ENCODE measurements around the gene LYRM1.

The LYRM1 gene

DNA sequence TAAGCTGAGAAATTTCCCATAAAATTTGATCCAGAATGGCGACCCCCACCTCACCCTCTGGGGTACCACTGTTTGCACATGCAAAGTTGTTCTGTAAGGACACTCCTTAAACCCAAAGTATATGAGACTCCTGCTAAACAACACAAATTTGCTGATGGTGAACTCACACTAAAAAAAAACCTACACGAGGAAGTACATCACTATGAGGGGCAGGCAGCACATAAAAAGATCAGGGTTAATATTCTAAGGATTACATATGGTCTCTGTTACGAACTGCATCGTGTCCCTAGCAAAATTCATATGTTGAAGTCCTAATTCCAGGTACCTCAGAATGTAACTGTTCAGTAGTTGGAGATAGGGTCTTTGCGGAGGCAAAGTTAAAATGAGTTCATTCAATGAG is 60.3 kb downstream of the LYRM1 start:
- Histone ChIP-seq H3K4me3 (ENCODE audit: low read depth, low read length, poor library complexity, severe bottlenecking) (no peak overlapping the region), H3K27me3 (ENCODE audit: insufficient read depth, low read length) (no peaks in the 10 kb centered on the region), H3F3A (ENCODE audit: insufficient read depth, low read length) (no peaks in the 10 kb centered on the region), H3K9me3 (ENCODE audit: low read length) (no peaks in the 10 kb centered on the region), H3K4me1 (ENCODE audit: insufficient read depth, low read length, severe bottlenecking) (no peaks in the 10 kb centered on the region), H4K20me1 (ENCODE audit: insufficient read depth, low read length) (no peaks in the 10 kb centered on the region), H3K36me3 (ENCODE audit: insufficient read depth, low read length) (no peaks in the 10 kb centered on the region), H3K9ac (ENCODE audit: low read length) (no peak overlapping the region), H3K79me2 (ENCODE audit: insufficient read depth, low read length) (no peaks in the 10 kb centered on the region), H3K4me2 (ENCODE audit: low read length) (no peak overlapping the region), H3K9me2 (ENCODE audit: low read depth, low read length) (no peaks in the 10 kb centered on the region), H2AFZ (ENCODE audit: low read length) (no peak overlapping the region), H3K27ac (ENCODE audit: low read depth, low read length, poor library complexity, severe bottlenecking) (no peak overlapping the region)
- TF ChIP-seq, protein P1, sequence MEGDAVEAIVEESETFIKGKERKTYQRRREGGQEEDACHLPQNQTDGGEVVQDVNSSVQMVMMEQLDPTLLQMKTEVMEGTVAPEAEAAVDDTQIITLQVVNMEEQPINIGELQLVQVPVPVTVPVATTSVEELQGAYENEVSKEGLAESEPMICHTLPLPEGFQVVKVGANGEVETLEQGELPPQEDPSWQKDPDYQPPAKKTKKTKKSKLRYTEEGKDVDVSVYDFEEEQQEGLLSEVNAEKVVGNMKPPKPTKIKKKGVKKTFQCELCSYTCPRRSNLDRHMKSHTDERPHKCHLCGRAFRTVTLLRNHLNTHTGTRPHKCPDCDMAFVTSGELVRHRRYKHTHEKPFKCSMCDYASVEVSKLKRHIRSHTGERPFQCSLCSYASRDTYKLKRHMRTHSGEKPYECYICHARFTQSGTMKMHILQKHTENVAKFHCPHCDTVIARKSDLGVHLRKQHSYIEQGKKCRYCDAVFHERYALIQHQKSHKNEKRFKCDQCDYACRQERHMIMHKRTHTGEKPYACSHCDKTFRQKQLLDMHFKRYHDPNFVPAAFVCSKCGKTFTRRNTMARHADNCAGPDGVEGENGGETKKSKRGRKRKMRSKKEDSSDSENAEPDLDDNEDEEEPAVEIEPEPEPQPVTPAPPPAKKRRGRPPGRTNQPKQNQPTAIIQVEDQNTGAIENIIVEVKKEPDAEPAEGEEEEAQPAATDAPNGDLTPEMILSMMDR (IDR thresholded peaks at IDR 0.05; ENCODE audit: low read length), result no peak
- no peak for TF ChIP-seq EZH2 (IDR thresholded peaks at IDR 0.05; ENCODE audit: borderline replicate concordance, low read length)

DNA sequence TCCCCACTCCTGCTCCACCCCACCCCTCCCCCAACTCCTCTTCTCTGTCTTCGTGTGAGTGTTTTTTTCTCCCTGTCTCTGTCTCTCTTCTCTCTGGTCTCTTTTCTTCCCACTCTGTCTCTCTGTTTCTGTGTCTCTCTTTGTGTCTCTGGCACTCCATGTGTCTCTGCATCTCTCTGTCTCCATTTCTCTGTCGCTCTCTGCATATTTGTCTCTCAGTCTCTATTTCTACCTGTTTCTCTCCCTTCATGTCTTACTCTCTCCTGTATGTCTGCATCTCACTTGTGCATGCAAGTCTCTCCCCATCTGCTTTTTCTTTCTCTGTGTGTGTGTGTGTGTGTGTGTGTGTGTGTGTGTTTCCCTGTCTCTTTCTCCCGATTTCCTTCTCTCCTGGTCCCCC is 68.2 kb downstream of the LYRM1 start:
- no peak for TF ChIP-seq EZH2 (IDR thresholded peaks at IDR 0.05; ENCODE audit: borderline replicate concordance, low read length)
- TF ChIP-seq, protein P1 (IDR thresholded peaks at IDR 0.05; ENCODE audit: low read length), result no peak
- H3K4me2 ChIP-seq (ENCODE audit: low read length), result no peak overlapping the region
- H3K9me3 ChIP-seq (ENCODE audit: low read length), result no peaks in the 10 kb centered on the region
- no peaks in the 10 kb centered on the region for H3K4me1 ChIP-seq (ENCODE audit: insufficient read depth, low read length, severe bottlenecking)
- no peaks in the 10 kb centered on the region for H3K36me3 ChIP-seq (ENCODE audit: insufficient read depth, low read length)
- H3K9ac ChIP-seq (ENCODE audit: low read length), result no peak overlapping the region
- H3K9me2 ChIP-seq (ENCODE audit: low read depth, low read length), result no peaks in the 10 kb centered on the region
- H3F3A ChIP-seq (ENCODE audit: insufficient read depth, low read length), result no peaks in the 10 kb centered on the region
- H3K27ac ChIP-seq (ENCODE audit: low read depth, low read length, poor library complexity, severe bottlenecking), result no peak overlapping the region
- H3K79me2 ChIP-seq (ENCODE audit: insufficient read depth, low read length), result no peaks in the 10 kb centered on the region
- H4K20me1 ChIP-seq (ENCODE audit: insufficient read depth, low read length), result no peaks in the 10 kb centered on the region
- 0 out of 2 replicates have a peak, but pooled peaks cover 3% of the 10 kb centered on the region for H3K27me3 ChIP-seq (ENCODE audit: insufficient read depth, low read length)
- no peak overlapping the region for H3K4me3 ChIP-seq (ENCODE audit: low read depth, low read length, poor library complexity, severe bottlenecking)
- no peak overlapping the region for H2AFZ ChIP-seq (ENCODE audit: low read length)

DNA sequence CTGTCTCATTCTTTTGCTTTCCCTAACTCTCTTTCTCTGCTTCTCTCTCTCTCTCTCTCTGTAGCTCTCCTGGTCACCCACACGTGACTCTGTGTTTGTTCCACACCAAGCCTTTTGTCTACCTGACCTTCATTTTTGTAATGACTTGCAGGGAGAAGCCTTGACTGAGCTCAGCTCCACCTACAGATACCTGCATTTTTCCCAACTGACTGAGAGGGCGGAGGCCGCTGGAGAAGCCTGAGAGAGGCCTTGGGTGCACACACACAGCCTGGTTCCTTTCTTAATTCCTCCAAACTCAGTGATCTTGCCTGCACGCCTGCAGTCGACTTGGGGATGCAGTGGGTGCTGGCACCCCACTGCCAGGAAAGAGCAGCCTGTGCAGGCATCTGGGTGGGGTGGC is 68.8 kb downstream of the LYRM1 start:
- no peaks in the 10 kb centered on the region for H3K9me3 ChIP-seq (ENCODE audit: low read length)
- H3K4me1 ChIP-seq (ENCODE audit: insufficient read depth, low read length, severe bottlenecking), result no peaks in the 10 kb centered on the region
- no peaks in the 10 kb centered on the region for H4K20me1 ChIP-seq (ENCODE audit: insufficient read depth, low read length)

More for the DNA sequence above, 68.8 kb downstream of the LYRM1 start:
- Histone ChIP-seq H3K27me3 (ENCODE audit: insufficient read depth, low read length) (0 out of 2 replicates have a peak, but pooled peaks cover 3% of the 10 kb centered on the region), H3K9me2 (ENCODE audit: low read depth, low read length) (no peaks in the 10 kb centered on the region), H2AFZ (ENCODE audit: low read length) (no peak overlapping the region), H3K4me3 (ENCODE audit: low read depth, low read length, poor library complexity, severe bottlenecking) (no peak overlapping the region), H3K4me2 (ENCODE audit: low read length) (no peak overlapping the region), H3K79me2 (ENCODE audit: insufficient read depth, low read length) (no peaks in the 10 kb centered on the region), H3K9ac (ENCODE audit: low read length) (no peak overlapping the region), H3K36me3 (ENCODE audit: insufficient read depth, low read length) (no peaks in the 10 kb centered on the region), H3F3A (ENCODE audit: insufficient read depth, low read length) (no peaks in the 10 kb centered on the region), H3K27ac (ENCODE audit: low read depth, low read length, poor library complexity, severe bottlenecking) (no peak overlapping the region)
- TF ChIP-seq, protein P1 (IDR thresholded peaks at IDR 0.05; ENCODE audit: low read length), result no peak
- no peak for TF ChIP-seq EZH2 (IDR thresholded peaks at IDR 0.05; ENCODE audit: borderline replicate concordance, low read length)
